ENCODE data around the gene NUDT21.

Gene NUDT21

DNA sequence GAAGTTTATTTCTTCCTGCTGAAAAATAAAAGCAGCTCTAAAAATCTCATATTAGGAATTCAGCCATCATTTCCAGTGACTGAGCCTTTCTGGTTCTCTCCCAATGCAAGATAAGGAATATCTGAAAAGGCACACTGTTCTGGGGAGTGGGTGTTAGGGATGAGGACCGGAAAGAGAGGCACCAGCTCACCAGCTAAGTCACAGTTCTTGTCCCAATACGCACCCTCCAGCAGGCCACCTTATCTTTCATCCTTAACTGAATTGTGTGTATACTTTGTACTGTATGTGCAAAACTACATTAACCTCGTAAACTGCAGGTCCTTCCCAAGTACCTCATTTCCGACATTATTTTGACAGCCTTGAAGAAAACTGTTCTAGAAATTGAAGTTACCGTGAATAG is 36.8 kb downstream of the NUDT21 start:
- no peak for DNase-seq (ENCODE audit: low read depth in 1 of 2, low spot score in 1 of 2)
- Histone ChIP-seq H3K4me3 (replicated peaks; ENCODE audit: insufficient read depth, low read length) (no peak overlapping the region), H3K27me3 (ENCODE audit: insufficient read depth, poor library complexity, severe bottlenecking) (no peaks in the 10 kb centered on the region), H3K27ac (replicated peaks) (no peak overlapping the region)
- TF ChIP-seq, protein P1, sequence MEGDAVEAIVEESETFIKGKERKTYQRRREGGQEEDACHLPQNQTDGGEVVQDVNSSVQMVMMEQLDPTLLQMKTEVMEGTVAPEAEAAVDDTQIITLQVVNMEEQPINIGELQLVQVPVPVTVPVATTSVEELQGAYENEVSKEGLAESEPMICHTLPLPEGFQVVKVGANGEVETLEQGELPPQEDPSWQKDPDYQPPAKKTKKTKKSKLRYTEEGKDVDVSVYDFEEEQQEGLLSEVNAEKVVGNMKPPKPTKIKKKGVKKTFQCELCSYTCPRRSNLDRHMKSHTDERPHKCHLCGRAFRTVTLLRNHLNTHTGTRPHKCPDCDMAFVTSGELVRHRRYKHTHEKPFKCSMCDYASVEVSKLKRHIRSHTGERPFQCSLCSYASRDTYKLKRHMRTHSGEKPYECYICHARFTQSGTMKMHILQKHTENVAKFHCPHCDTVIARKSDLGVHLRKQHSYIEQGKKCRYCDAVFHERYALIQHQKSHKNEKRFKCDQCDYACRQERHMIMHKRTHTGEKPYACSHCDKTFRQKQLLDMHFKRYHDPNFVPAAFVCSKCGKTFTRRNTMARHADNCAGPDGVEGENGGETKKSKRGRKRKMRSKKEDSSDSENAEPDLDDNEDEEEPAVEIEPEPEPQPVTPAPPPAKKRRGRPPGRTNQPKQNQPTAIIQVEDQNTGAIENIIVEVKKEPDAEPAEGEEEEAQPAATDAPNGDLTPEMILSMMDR (IDR thresholded peaks at IDR 0.05; ENCODE audit: insufficient read depth, low read length), result no peak
- TF ChIP-seq, protein P2, sequence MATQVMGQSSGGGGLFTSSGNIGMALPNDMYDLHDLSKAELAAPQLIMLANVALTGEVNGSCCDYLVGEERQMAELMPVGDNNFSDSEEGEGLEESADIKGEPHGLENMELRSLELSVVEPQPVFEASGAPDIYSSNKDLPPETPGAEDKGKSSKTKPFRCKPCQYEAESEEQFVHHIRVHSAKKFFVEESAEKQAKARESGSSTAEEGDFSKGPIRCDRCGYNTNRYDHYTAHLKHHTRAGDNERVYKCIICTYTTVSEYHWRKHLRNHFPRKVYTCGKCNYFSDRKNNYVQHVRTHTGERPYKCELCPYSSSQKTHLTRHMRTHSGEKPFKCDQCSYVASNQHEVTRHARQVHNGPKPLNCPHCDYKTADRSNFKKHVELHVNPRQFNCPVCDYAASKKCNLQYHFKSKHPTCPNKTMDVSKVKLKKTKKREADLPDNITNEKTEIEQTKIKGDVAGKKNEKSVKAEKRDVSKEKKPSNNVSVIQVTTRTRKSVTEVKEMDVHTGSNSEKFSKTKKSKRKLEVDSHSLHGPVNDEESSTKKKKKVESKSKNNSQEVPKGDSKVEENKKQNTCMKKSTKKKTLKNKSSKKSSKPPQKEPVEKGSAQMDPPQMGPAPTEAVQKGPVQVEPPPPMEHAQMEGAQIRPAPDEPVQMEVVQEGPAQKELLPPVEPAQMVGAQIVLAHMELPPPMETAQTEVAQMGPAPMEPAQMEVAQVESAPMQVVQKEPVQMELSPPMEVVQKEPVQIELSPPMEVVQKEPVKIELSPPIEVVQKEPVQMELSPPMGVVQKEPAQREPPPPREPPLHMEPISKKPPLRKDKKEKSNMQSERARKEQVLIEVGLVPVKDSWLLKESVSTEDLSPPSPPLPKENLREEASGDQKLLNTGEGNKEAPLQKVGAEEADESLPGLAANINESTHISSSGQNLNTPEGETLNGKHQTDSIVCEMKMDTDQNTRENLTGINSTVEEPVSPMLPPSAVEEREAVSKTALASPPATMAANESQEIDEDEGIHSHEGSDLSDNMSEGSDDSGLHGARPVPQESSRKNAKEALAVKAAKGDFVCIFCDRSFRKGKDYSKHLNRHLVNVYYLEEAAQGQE (IDR thresholded peaks at IDR 0.05; ENCODE audit: insufficient replicate concordance, low read depth), result no peak
- TF ChIP-seq POLR2AphosphoS5 (IDR thresholded peaks at IDR 0.05; ENCODE audit: low read depth), result no peak
- TF ChIP-seq GABPA (IDR thresholded peaks at IDR 0.05; ENCODE audit: low read depth), result no peak
- TF ChIP-seq SPI1 (IDR thresholded peaks at IDR 0.05; ENCODE audit: borderline replicate concordance, low read depth), result no peak

DNA sequence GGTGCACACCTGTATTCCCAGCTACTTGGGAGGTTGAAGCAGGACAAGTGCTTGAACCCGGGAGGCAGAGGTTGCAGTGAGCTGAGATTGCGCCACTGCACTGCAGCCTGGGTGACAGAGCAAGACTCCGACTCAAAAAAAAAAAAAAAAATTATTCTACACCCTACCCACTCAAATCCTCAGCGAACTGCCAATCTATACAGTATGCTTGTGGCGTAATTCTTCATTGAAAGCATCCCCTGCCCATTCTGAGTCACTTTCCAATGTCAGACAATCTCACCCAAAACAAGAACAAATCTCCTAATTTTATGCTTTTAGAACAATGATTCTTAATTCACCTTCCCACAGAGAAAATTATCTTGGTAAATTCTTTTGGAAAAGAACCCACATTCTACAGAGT is 37.8 kb downstream of the NUDT21 start:
- no peak for TF ChIP-seq POLR2AphosphoS5 (IDR thresholded peaks at IDR 0.05; ENCODE audit: low read depth)
- TF ChIP-seq, protein P2 (IDR thresholded peaks at IDR 0.05; ENCODE audit: insufficient replicate concordance, low read depth), result no peak
- TF ChIP-seq SPI1 (IDR thresholded peaks at IDR 0.05; ENCODE audit: borderline replicate concordance, low read depth), result no peak
- TF ChIP-seq, protein P1 (IDR thresholded peaks at IDR 0.05; ENCODE audit: insufficient read depth, low read length), result no peak
- TF ChIP-seq GABPA (IDR thresholded peaks at IDR 0.05; ENCODE audit: low read depth), result no peak
- DNase-seq (ENCODE audit: low read depth in 1 of 2, low spot score in 1 of 2), result no peak
- H3K27me3 ChIP-seq (ENCODE audit: insufficient read depth, poor library complexity, severe bottlenecking), result no peaks in the 10 kb centered on the region
- H3K4me3 ChIP-seq (replicated peaks; ENCODE audit: insufficient read depth, low read length), result no peak overlapping the region
- no peak overlapping the region for H3K27ac ChIP-seq (replicated peaks)

DNA sequence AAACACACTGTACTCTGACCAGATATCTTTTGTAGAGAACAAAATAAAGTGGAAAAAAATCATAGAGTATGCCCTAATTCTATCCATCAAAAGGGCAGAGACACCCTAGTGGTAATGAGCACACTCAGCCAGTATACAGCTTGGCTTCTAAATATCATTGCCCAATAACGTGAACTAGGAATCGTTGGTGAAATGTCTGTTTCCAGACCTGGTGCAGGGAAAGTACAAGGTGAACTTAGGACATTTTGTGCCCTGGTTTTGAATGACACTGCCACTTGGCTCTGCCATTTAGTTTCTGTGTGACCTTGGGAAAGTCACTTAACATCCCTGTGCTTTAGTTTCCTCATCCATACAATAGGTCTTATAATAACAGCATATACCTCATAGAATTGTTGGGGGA is 39.5 kb downstream of the NUDT21 start:
- H3K4me3 ChIP-seq (replicated peaks; ENCODE audit: insufficient read depth, low read length), result no peak overlapping the region
- no peak for DNase-seq (ENCODE audit: low read depth in 1 of 2, low spot score in 1 of 2)
- no peak for TF ChIP-seq SPI1 (IDR thresholded peaks at IDR 0.05; ENCODE audit: borderline replicate concordance, low read depth)
- TF ChIP-seq, protein P2 (IDR thresholded peaks at IDR 0.05; ENCODE audit: insufficient replicate concordance, low read depth), result no peak
- TF ChIP-seq, protein P1 (IDR thresholded peaks at IDR 0.05; ENCODE audit: insufficient read depth, low read length), result no peak
- TF ChIP-seq GABPA (IDR thresholded peaks at IDR 0.05; ENCODE audit: low read depth), result no peak
- no peak for TF ChIP-seq POLR2AphosphoS5 (IDR thresholded peaks at IDR 0.05; ENCODE audit: low read depth)
- no peak overlapping the region for H3K27ac ChIP-seq (replicated peaks)
- H3K27me3 ChIP-seq (ENCODE audit: insufficient read depth, poor library complexity, severe bottlenecking), result no peaks in the 10 kb centered on the region

Measured in HL-60 (cell line).